DOHH2 (cell line): ENCODE data around the gene CBARP.

Experiments
- H3F3A ChIP-seq: fragments of 200-600 bp; sonication (generic), shearing (Covaris generic); 2 replicates; pipeline ENCODE4 v1.6.0; 2016; ENCODE audit warnings: antibody characterized with exemption, mild to moderate bottlenecking; ENCODE audit not compliant: control insufficient read depth, insufficient read depth
- H3K27ac ChIP-seq: fragments of 200-600 bp; sonication (generic); 2 replicates; pipeline ENCODE4 v1.5.1; 2014; ENCODE audit warnings: low read depth, mild to moderate bottlenecking, low read length, moderate library complexity
- H3K27me3 ChIP-seq: fragments of 200-600 bp; sonication (generic); 2 replicates; pipeline ENCODE4 v1.6.1; 2014; ENCODE audit warnings: mild to moderate bottlenecking, low read length, mixed read lengths; ENCODE audit not compliant: control insufficient read depth
- H3K36me3 ChIP-seq: fragments of 200-600 bp; sonication (generic); 2 replicates; pipeline ENCODE4 v1.6.1; 2014; ENCODE audit warnings: mild to moderate bottlenecking, low read length, moderate library complexity, mixed read lengths; ENCODE audit not compliant: control insufficient read depth
- H3K4me1 ChIP-seq: fragments of 200-600 bp; sonication (generic); 2 replicates; pipeline ENCODE4 v1.6.1; 2014; ENCODE audit warnings: mild to moderate bottlenecking, low read length, mixed read lengths; ENCODE audit not compliant: control insufficient read depth
- H3K4me2 ChIP-seq: fragments of 200-600 bp; sonication (generic); 2 replicates; pipeline ENCODE4 v1.6.0; 2014; ENCODE audit warnings: mild to moderate bottlenecking, low read length, moderate library complexity
- H3K4me3 ChIP-seq: fragments of 200-600 bp; sonication (generic); 2 replicates; pipeline ENCODE4 v1.5.1; 2014; ENCODE audit warnings: mild to moderate bottlenecking, low read length, mixed read lengths
- H3K79me2 ChIP-seq: fragments of 200-600 bp; sonication (generic); 2 replicates; pipeline ENCODE4 v1.6.1; 2014; ENCODE audit warnings: mild to moderate bottlenecking, low read length, mixed read lengths; ENCODE audit not compliant: control insufficient read depth
- H3K9me2 ChIP-seq: fragments of 200-600 bp; sonication (generic); replicated peaks from 2 replicates; pipeline ENCODE4 v1.6.1; 2014; ENCODE audit warnings: mild to moderate bottlenecking, low read length, mixed read lengths; ENCODE audit not compliant: control insufficient read depth
- H3K9me3 ChIP-seq: fragments of 200-600 bp; sonication (generic); 2 replicates; pipeline ENCODE4 v1.6.1; 2014; ENCODE audit warnings: antibody characterized with exemption, low read length, mixed read lengths; ENCODE audit not compliant: control insufficient read depth, insufficient read depth
- H4K20me1 ChIP-seq: fragments of 200-600 bp; sonication (generic); 2 replicates; pipeline ENCODE4 v1.6.0; 2014; ENCODE audit warnings: low read depth, mild to moderate bottlenecking, antibody characterized with exemption, low read length, moderate library complexity; ENCODE audit not compliant: control insufficient read depth, insufficient read depth
- EZH2phosphoT487 ChIP-seq: fragments of 200-600 bp; sonication (generic); IDR thresholded peaks from 2 replicates; pipeline ENCODE4 v1.6.1; 2017; ENCODE audit warnings: borderline replicate concordance, mild to moderate bottlenecking, antibody characterized with exemption, low read length, moderate library complexity, mixed read lengths
- TF ChIP-seq, protein P1 (sequence below): fragments of 200-600 bp; sonication (generic); IDR thresholded peaks from one replicate; pipeline ENCODE4 v1.5.1; 2014; ENCODE audit warnings: antibody characterized with exemption, mild to moderate bottlenecking, low read depth, low read length; ENCODE audit not compliant: poor library complexity, severe bottlenecking

Gene CBARP

DNA sequence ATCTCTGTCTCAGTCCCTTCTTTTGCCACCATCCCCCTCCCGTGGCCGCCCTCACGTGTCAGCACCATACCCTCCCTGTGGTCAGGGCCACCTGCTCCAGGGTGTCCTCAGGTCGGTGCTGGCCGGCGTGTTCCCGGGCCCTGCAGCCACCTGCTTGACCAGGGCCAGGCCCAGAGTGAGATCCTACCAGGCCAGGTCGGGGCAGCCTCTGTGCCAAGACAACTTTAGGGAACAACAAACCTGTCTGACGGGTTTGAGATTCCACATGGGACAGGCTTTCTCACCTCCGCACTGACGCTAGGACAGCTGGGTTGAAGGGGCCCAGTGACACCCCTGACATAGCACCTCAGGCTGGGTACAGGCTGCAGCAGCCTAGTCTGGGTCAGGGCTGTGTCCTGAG is 56.2 kb downstream of the CBARP start:
- no peaks in the 10 kb centered on the region; the same call in 1 of the 2 replicates for H3F3A ChIP-seq
- no peaks in the 10 kb centered on the region for H3K9me3 ChIP-seq
- peaks cover 10% of the 10 kb centered on the region for H3K4me1 ChIP-seq
- peaks cover 48% of the 10 kb centered on the region for H3K27me3 ChIP-seq
- H3K4me2 ChIP-seq: no peak overlapping the region
- H3K36me3 ChIP-seq: no peaks in the 10 kb centered on the region
- no peaks in the 10 kb centered on the region for H3K79me2 ChIP-seq
- H4K20me1 ChIP-seq: no peaks in the 10 kb centered on the region
- no peak for TF ChIP-seq EZH2phosphoT487
- TF ChIP-seq, protein P1, sequence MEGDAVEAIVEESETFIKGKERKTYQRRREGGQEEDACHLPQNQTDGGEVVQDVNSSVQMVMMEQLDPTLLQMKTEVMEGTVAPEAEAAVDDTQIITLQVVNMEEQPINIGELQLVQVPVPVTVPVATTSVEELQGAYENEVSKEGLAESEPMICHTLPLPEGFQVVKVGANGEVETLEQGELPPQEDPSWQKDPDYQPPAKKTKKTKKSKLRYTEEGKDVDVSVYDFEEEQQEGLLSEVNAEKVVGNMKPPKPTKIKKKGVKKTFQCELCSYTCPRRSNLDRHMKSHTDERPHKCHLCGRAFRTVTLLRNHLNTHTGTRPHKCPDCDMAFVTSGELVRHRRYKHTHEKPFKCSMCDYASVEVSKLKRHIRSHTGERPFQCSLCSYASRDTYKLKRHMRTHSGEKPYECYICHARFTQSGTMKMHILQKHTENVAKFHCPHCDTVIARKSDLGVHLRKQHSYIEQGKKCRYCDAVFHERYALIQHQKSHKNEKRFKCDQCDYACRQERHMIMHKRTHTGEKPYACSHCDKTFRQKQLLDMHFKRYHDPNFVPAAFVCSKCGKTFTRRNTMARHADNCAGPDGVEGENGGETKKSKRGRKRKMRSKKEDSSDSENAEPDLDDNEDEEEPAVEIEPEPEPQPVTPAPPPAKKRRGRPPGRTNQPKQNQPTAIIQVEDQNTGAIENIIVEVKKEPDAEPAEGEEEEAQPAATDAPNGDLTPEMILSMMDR: no peak
- no peaks in the 10 kb centered on the region for H3K9me2 ChIP-seq
- no peak overlapping the region for H3K27ac ChIP-seq
- no peak overlapping the region for H3K4me3 ChIP-seq
